NK-92 (cell line): ENCODE results near the gene SMIM5.
A peak's percentile ranks its signal among the peaks of the same experiment; 100 is the strongest.
"Not testable (repeated sequence)": the region's sequence is repeated elsewhere in the genome, so short reads cannot be mapped to it uniquely, and the experiment has no call there.

Source experiments
- DNase-seq: peaks from one replicate; lab custom pipeline; 2025; ENCODE audit not compliant: unreplicated experiment; lab: John Stamatoyannopoulos, UW

Gene SMIM5, protein sequence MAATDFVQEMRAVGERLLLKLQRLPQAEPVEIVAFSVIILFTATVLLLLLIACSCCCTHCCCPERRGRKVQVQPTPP

GRCh38 chr17:75632863-75633485 lies at the start of gene SMIM5:
Gene SMIM5 (plus strand): TSS chr17:75633434. CDS start chr17:75640202, 6,768 bp downstream.
- DNase-seq, result no peak

GRCh38 chr17:75584849-75585175 lies 48.4 kb upstream of the SMIM5 start:
- no peak for DNase-seq

DNA sequence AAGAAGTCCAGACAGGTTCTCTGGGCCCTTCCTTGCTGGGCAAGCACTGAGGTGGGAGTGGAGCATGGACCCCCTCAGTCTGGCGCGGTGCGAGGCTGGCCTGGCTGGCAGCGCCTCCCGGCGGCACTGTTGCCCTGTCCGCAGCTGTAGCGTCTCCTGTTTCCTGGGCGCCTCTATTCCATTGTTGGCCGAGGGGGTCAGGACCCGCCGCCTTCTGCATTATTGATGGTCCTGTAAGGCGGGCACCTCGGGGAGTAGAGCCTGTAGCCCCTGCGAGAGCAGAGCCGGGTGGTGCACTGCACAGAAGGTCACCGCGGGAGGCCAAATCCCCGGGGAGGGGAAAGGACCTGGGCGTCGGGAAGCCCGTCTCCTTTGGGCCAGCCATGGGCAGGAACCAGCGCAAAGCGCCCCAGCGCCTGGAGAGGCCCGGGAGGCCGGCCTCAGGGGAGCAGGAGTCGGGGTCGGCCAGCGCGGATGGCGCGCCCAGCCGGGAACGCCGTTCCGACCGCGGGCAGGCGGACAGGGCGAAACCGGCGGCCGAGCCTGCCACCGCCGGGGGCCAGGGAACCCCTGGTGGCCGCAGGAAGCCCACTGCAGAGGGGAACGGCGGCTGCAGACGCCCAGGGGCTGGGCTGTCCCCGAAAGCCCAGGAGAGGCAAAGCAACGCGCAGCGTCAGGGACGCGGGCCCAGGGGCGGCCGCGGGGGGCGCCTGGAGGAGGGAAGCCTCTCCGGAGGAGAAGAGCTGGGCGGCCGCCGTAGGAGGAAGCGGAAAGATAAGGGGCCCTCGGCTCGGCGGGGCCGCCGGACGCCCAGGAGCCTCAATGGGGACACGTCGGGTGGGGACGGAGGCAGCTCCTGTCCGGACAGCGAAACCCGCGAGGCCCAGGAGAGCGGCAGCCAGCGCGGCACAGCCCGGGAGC lies 45.3 kb upstream of the SMIM5 start, which contains the start of gene MYO15B:
TSS of gene MYO15B (plus strand) at position 126 of the 921 bp plus-strand sequence. CDS start at position 384, 258 bp downstream.
- DNase-seq, result no peak

DNA sequence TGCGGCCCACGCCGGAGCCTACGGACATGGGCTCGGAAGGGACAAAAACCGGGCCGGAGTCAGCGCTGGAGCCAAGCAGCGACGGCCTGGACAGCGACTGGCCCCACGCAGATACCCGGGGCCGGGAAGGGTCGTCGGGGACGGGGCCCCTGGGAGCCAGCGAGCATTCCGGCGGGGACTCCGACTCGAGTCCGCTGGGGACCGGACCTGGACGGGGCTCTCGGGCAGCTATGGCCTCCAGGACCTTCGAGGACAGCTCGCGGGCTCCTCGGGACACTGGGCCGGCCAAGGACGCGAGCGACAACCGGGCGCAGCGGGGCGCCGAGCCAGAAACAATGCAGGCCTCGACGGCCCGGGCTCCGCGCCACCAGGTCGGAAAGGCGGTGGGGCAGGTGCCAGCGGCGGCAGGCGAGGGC lies 44.6 kb upstream of the SMIM5 start:
- DNase-seq, result no peak

DNA sequence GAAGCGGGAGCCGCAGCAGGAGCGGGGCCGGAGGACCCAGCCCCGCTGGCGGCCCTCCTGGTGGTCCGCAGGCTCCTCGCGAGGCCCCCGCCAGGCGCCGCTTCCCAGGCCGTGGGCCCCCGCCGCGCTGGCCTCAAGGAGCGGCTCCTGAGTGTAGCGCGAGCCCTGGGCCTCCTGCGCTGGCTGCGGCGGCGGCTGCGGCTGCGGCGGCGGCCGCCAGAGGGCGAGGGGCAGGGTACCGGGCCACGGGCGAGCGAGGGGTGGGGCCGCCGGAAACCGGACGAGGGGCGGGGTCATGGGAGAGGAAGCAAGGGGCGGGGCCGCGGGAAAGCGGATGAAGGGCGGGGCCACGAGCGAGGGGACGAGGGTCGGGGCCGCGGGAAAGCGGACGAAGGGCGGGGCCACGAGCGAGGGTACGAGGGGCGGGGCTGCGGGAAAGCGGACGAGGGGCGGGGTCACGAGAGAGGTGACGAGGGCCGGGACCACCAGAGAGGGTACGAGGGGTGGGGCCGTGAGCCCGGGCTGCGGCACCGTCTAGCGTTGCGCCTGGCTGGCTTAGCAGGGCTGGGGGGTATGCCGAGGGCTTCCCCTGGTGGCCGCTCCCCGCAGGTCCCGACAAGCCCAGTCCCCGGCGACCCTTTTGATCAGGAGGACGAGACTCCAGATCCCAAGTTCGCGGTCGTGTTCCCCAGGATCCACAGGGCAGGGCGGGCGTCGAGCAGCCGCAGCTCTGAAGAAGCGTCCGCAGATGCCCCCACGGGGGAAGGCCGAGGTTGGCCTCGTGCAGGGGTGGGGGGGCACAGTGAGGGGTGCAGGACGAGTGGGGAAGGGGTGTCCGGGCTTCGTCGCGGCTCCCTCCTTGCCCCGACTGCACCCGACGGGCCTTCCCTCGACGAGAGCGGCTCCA lies 44.0 kb upstream of the SMIM5 start:
- DNase-seq, result peak; percentile 72

- no peak for DNase-seq
These were observed 43.3 kb upstream of the SMIM5 start for GRCh38 chr17:75589919-75590303.

DNA sequence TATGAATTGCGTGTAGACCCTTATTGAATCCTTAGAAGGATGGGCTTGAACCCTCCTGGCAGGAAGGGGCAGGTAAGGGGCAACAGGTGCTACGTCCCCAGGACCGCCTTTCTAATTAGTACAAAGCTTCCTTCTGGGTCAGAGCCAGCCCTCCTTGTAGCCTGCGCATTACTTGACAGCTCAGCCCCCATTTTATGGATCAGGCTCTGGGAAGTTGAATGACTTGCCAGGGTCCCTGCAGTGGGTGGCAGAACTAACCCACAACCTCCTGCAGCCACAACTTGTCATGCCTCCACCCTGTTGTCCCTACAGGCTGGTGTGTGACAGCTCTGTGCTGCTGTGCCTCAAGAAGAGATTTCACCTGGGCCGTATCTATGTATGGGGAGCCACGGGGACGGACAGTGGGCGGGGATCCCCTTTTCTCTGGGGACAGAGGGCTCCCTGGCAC lies 42.9 kb upstream of the SMIM5 start:
- DNase-seq, result no peak

GRCh38 chr17:75590849-75591721 lies 42.1 kb upstream of the SMIM5 start:
- no peak for DNase-seq

DNA sequence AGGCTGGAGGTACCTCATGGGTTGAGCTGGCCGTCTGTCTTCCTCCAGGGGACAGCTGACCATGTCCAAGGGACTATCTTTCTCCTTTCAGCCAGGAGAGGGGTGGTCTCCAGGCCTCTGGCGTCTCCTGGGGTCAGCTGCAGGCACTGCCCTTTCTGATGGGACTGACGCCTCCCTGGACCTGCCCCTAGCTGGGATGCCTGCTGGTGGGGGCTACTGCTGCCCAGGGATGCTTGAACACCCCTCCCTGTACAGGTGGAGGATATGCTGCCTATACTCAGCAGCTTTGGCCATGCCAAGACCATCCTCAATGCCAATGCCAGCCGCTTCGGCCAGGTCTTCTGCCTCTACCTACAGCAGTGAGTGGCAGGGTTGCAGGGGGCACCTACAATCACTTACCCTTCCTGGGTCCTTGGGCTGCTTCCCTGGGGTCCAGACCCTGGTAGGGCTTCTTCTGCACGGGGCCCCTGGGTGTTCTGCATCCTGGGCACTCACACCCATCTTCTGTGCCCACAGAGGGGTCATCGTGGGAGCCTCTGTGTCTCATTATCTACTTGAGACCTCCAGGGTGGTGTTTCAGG lies 41.4 kb upstream of the SMIM5 start:
- no peak for DNase-seq

DNA sequence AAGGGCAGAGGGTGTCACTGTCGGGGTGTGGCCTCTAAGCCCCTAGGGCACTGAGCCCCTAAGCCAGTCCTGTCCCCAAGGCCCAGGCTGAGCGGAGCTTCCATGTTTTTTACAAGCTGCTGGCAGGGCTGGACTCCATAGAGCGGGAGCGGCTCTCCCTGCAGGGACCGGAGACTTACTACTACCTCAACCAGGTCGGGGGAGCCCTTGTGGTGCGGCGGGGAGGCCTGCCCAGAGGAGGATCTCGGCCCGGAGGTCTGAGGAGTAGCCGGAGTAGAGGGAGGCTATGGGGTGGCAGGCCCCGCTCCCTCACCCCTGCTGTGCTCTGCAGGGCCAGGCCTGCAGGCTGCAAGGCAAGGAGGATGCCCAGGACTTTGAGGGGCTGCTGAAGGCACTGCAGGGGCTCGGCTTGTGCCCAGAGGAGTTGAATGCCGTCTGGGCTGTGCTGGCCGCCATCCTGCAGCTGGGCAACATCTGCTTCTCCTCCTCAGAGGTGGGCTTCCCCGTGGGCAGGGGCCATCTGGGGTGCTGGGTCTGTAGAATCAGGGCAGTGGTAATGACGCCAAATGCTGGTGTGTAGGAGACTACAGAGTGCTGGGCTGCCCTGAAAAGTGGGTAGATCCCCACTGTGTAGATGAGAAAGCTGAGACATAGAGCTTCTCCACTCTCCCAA lies 40.8 kb upstream of the SMIM5 start:
- no peak for DNase-seq

DNA sequence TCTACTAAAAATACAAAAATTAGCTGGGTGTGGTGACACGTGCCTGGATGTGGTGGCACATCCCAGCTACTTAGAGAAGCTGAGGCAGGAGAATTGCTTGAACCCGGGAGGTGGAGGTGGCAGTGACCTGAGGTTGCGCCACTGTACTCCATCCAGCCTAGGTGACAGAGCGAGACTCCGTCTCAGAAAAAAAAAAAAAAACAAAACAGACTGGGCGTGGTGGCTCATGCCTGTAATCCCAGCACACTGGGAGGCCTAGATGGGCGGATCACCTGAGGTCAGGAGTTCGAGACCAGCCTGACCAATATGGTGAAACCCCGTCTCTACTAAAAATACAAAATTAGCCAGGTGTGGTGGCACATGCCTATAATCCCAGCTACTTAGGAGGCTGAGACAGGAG lies 39.8 kb upstream of the SMIM5 start:
- not testable (repeated sequence) for DNase-seq

DNA sequence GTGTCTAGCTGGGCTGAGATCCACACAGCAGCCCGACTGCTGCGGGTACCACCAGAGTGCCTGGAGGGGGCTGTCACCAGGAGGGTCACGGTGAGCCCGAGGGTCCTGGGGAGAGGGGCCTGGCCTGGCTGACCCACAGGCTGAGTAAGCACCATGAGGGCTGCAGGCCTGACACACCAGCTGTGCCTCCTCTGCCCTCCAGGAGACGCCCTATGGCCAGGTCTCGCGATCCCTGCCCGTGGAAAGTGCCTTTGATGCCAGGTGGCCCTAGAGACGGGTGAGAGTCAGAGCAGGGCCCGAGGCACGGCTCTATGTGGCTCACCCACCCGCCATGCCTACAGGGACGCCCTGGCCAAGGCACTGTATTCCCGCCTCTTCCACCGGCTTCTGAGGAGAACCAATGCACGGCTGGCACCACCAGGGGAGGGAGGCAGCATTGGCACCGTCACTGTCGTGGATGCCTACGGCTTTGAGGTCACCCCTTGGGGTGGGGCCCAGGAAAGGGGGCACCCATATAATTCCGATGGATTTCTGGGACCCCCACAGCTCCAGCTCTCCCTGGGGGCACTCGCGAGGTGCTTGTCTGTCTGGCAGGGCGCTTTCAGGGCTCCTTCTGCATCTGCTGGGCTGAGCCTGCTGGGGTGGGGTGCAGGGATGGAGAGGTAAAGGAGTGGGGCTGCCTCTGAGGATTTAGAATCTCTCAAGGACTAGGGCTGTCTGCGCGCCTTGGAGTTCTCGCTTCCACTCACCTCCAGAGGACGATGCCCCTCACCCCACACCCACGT lies 38.5 kb upstream of the SMIM5 start:
- no peak for DNase-seq

GRCh38 chr17:75595284-75595919 lies 37.8 kb upstream of the SMIM5 start:
- no peak for DNase-seq

DNA sequence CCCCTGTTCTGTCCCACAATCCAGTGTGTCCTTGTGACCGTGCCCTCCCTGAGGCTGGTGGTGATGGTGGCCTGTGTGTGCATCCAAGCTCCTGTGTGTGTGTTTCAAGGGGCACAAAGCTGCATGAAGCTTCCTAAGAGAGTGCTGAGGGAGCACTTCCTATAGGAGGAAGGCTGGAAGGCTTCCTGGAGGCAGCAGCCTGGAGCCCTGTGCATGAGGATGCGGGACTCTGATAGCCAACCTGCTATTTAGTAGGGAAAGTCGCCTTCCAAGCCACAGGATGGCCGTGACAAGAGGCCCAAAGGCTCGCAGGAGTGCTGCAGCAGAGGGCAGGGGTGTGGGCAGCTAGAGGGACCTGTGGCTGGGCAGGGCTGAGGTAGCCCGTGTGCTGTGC lies 37.3 kb upstream of the SMIM5 start:
- DNase-seq, result no peak

- no peak for DNase-seq
These were observed 36.7 kb upstream of the SMIM5 start for GRCh38 chr17:75596320-75597087.

- DNase-seq, result no peak
These were observed 31.9 kb upstream of the SMIM5 start for GRCh38 chr17:75601057-75601987.
